Osteocyte (in vitro differentiated cells): ENCODE results near the gene MRPS18A. TPM values are rescaled to one million over a fixed set of nuclear protein-coding genes. Genes with fewer than 3 reads are reported as not detected.
A peak's percentile ranks its signal among the peaks of the same experiment; 100 is the strongest.
"Not testable (repeated sequence)": the region's sequence is repeated elsewhere in the genome, so short reads cannot be mapped to it uniquely, and the experiment has no call there.

Experiments used
- DNase-seq: peaks from one replicate; pipeline ENCODE4 v3.0.0; 2021; ENCODE audit warnings: mixed read lengths; ENCODE audit not compliant: unreplicated experiment; ENCODE audit errors: extremely low spot score
- H3K27ac Mint-ChIP-seq: one replicate; pipeline ENCODE4 v1.8.0; 2021; ENCODE audit warnings: mild to moderate bottlenecking, mixed read lengths; ENCODE audit not compliant: unreplicated experiment
- H3K27me3 Mint-ChIP-seq: one replicate; pipeline ENCODE4 v1.8.0; 2021; ENCODE audit warnings: mixed read lengths; ENCODE audit not compliant: unreplicated experiment
- H3K36me3 Mint-ChIP-seq: one replicate; pipeline ENCODE4 v1.8.0; 2021; ENCODE audit warnings: mixed read lengths; ENCODE audit not compliant: unreplicated experiment
- H3K4me1 Mint-ChIP-seq: one replicate; pipeline ENCODE4 v1.8.0; 2021; ENCODE audit warnings: mixed read lengths; ENCODE audit not compliant: unreplicated experiment
- H3K4me3 Mint-ChIP-seq: one replicate; pipeline ENCODE4 v1.8.0; 2021; ENCODE audit warnings: mild to moderate bottlenecking, moderate library complexity, mixed read lengths; ENCODE audit not compliant: unreplicated experiment
- H3K9me3 Mint-ChIP-seq: one replicate; pipeline ENCODE4 v1.8.0; 2021; ENCODE audit warnings: mixed read lengths; ENCODE audit not compliant: unreplicated experiment
- total RNA-seq: library from RNA; stranded (reverse); gene quantifications from 2 replicates; pipeline ENCODE4 v1.2.1, GENCODE V29; 2021
- TF ChIP-seq, protein P1 (sequence below): fragments of 200-600 bp; sonication (generic); IDR thresholded peaks from 2 replicates; pipeline ENCODE4 v1.5.0; 2021; ENCODE audit warnings: antibody characterized with exemption, mild to moderate bottlenecking, moderate library complexity

MRPS18A gene
- total RNA-seq, 1 donor from 2014 or later, result 37.3 TPM

DNA sequence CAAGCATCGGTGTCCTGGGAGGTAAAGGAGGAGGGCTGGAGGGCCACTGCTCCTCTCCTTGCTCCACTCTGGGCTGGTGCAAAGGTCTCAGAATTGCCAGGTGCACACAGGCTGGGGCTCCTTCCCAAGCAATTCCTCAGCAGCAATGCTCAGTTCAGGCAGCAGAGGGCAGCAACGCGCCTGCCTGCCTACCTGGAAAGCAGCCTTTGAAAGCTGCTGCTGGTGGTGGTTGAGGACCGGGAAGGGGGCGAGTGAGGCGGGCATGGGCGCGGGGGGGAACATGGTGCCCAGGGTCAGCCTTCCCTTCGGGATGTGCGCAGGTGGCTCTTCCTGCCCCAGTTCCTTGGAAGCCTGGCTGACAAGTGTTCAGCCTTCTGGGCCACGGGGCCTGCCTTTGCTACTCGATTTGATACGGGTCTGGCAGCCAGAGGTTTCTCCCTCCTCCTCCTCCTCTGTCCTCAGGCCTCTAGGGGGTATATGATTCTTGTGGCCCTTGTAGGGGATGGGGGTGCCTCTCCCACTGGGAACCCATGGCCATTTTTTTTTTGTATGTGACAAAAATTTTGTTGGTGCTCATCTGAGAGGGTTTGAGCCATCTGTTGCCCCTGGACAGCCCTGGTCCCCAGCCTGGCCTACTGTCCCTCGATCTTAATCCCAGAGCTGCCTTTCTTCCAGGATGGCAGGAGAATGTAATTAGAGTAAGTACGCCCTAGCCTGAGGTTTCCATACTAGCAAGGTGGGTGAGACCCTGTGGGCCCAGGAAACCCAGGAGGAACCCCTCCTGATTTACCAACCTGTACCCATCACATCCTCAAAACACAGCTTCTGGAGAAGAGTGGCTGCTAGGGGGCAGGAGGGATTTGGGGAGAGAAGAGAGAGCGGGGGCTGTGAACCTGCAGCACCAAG, 20.1 kb downstream of the MRPS18A start:
- Mint-ChIP-seq H3K27me3 (no peaks in the 10 kb centered on the region), H3K27ac (no peak overlapping the region), H3K36me3 (peaks cover 7% of the 10 kb centered on the region), H3K4me1 (peaks cover 21% of the 10 kb centered on the region), H3K4me3 (peak overlapping the region; percentile 22), H3K9me3 (no peaks in the 10 kb centered on the region)
- TF ChIP-seq, protein P1, sequence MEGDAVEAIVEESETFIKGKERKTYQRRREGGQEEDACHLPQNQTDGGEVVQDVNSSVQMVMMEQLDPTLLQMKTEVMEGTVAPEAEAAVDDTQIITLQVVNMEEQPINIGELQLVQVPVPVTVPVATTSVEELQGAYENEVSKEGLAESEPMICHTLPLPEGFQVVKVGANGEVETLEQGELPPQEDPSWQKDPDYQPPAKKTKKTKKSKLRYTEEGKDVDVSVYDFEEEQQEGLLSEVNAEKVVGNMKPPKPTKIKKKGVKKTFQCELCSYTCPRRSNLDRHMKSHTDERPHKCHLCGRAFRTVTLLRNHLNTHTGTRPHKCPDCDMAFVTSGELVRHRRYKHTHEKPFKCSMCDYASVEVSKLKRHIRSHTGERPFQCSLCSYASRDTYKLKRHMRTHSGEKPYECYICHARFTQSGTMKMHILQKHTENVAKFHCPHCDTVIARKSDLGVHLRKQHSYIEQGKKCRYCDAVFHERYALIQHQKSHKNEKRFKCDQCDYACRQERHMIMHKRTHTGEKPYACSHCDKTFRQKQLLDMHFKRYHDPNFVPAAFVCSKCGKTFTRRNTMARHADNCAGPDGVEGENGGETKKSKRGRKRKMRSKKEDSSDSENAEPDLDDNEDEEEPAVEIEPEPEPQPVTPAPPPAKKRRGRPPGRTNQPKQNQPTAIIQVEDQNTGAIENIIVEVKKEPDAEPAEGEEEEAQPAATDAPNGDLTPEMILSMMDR, result peak; percentile 97
- peak; percentile 94 for DNase-seq

DNA sequence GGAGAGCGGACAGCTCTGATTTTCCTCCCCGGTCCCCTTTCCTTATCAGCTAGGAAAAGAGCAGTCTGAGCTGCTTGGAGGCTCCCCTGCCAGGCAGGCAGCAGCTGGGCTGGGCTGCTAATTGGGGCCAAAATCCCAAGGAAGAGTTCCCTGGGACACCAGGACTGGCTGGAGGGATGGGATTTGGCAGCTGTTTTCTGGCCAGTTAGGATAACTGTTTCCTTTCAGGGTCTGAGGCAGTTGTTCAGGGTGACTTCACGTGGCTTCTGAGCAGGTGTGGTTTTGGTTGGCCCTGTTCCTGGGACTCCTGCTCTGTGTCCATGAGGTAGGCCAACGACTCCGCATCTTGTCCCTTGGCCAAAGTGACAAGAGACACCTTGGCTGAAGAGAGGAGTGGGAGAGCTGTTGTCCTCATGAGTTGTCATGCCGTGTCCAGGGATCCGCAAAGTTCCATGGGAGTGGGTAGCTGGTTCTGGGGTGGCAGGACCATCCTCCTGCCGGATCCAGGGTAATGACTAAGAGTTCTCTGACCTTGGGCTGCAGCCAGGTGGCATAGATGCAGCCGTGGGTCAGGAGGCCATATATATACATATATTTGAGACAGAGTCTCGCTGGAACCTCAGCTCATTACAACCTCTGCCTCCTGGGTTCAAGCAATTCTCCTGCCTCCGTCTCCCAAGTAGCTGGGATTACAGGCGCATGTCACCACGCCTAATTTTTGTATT, 21.2 kb downstream of the MRPS18A start:
- Mint-ChIP-seq H3K9me3 (no peaks in the 10 kb centered on the region), H3K27me3 (no peaks in the 10 kb centered on the region), H3K4me3 (no peak overlapping the region), H3K4me1 (peaks cover 21% of the 10 kb centered on the region), H3K27ac (no peak overlapping the region), H3K36me3 (peaks cover 3% of the 10 kb centered on the region)
- TF ChIP-seq, protein P1, result no peak
- DNase-seq, result no peak

DNA sequence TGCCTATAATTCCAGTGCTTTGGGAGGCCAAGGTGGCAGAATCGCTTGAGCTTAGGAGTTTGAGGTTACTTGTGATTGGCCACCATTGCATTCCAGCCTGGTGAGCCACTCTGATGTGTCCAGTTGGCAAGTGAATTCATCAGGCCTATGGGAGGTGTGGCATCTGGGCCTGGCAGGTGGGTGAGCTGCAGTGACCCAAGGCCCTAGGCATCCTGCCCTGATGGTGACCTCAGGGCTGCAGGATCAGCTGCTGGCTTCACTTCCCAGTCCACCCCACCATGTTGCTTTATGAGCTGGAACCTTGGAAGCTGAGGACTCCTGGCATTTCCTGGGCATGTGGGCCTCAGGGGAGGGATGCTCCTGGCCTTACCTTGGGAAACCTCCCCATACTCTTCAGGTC, 22.2 kb downstream of the MRPS18A start:
- H3K4me1 Mint-ChIP-seq, result peaks cover 21% of the 10 kb centered on the region
- TF ChIP-seq, protein P1, result no peak
- no peaks in the 10 kb centered on the region for H3K27me3 Mint-ChIP-seq
- H3K36me3 Mint-ChIP-seq, result peaks cover 2% of the 10 kb centered on the region
- H3K27ac Mint-ChIP-seq, result no peak overlapping the region
- no peak for DNase-seq
- H3K9me3 Mint-ChIP-seq, result no peaks in the 10 kb centered on the region
- no peak overlapping the region for H3K4me3 Mint-ChIP-seq

DNA sequence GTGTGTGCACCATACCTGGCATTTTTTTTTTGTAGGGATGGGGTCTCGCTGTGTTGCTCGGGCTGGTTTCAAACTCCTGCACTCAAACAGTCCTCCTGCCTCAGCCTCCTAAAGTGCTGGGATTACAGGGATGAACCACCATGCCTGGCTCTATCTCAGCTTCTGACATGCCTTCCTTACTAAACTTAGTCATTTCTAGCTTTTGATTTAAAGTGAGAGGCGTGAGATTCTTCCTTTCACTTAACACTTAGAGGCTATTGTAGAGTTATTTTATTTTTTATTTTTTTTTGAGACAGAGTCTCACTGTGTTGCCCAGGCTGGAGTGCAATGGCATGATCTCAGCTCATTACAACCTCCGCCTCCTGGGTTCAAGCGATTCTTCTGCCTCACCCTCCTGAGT, 24.6 kb downstream of the MRPS18A start:
- H3K27me3 Mint-ChIP-seq, H3K27ac Mint-ChIP-seq, H3K9me3 Mint-ChIP-seq, DNase-seq, H3K4me1 Mint-ChIP-seq, H3K36me3 Mint-ChIP-seq, H3K4me3 Mint-ChIP-seq: not testable (repeated sequence)

DNA sequence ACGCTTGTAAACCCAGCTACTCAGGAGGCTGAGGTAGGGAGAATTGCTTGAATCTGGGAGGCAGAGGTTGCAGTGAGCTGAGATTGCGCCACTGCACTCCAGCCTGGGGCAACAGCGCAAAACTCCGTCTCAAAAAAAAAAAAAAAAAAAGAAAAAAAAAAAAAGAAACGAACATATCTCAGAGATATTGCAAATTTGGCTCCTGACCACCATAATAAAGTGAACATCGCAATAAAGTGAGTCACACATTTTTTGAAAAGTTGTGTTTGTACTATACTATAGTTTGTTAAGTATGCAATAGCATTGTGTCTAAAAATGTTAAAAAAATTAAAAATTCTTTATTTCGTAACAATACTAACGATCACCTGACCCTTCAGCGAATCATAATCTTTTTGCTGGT, 29.4 kb downstream of the MRPS18A start:
- TF ChIP-seq, protein P1, result no peak
- Mint-ChIP-seq H3K36me3 (peaks cover 2% of the 10 kb centered on the region), H3K4me1 (no peaks in the 10 kb centered on the region), H3K9me3 (no peaks in the 10 kb centered on the region), H3K27ac (no peak overlapping the region), H3K4me3 (no peak overlapping the region), H3K27me3 (no peaks in the 10 kb centered on the region)
- no peak for DNase-seq
